Neural cell (in vitro differentiated cells): ENCODE results near the gene AKR1E2. TPM values are rescaled to one million over a fixed set of nuclear protein-coding genes. Genes with fewer than 3 reads are reported as not detected.

Source experiments
- H2AFZ ChIP-seq: fragments of 200-600, 300-800 bp; sonication (generic), shearing (Covaris generic); 2 replicates; pipeline ENCODE4 v1.6.0; 2014; ENCODE audit warnings: low read depth, mild to moderate bottlenecking, antibody characterized with exemption, low read length, moderate library complexity
- H3F3A ChIP-seq: fragments of 200-600 bp; shearing (Covaris generic); 2 replicates; pipeline ENCODE4 v1.6.1; 2016; ENCODE audit warnings: mild to moderate bottlenecking, moderate library complexity, mixed read lengths, antibody characterized with exemption, low read length; ENCODE audit not compliant: insufficient read depth, poor library complexity, severe bottlenecking
- H3K27ac ChIP-seq: fragments of 200-600, 300-800 bp; sonication (generic), shearing (Covaris generic); 2 replicates; pipeline ENCODE4 v1.5.1; 2014; ENCODE audit warnings: mild to moderate bottlenecking, low read length, moderate library complexity
- H3K27me3 ChIP-seq: fragments of 300-800, 200-600 bp; sonication (generic), shearing (Covaris generic); 2 replicates; pipeline ENCODE4 v1.6.0; 2014; ENCODE audit warnings: mild to moderate bottlenecking, low read depth, low read length, moderate library complexity; ENCODE audit not compliant: insufficient read depth
- H3K36me3 ChIP-seq: fragments of 300-800, 200-600 bp; sonication (generic), shearing (Covaris generic); 2 replicates; pipeline ENCODE4 v1.5.1; 2014; ENCODE audit warnings: mild to moderate bottlenecking, antibody characterized with exemption, low read length, moderate library complexity; ENCODE audit not compliant: insufficient read depth
- H3K4me2 ChIP-seq: fragments of 300-800, 200-600 bp; sonication (generic), shearing (Covaris generic); 2 replicates; pipeline ENCODE4 v1.6.0; 2014; ENCODE audit warnings: mild to moderate bottlenecking, low read length
- H3K4me3 ChIP-seq: fragments of 300-800, 200-600 bp; sonication (generic), shearing (Covaris generic); 2 replicates; pipeline ENCODE4 v1.5.1; 2014; ENCODE audit warnings: mild to moderate bottlenecking, low read length, moderate library complexity
- H3K79me2 ChIP-seq: fragments of 200-600 bp; shearing (Covaris generic); replicated peaks from 2 replicates; pipeline ENCODE4 v1.6.0; 2014; ENCODE audit warnings: mild to moderate bottlenecking, low read length, moderate library complexity; ENCODE audit not compliant: insufficient read depth
- H3K9ac ChIP-seq: fragments of 300-800, 200-600 bp; sonication (generic), shearing (Covaris generic); 2 replicates; pipeline ENCODE4 v1.6.1; 2016; ENCODE audit warnings: mild to moderate bottlenecking, low read length, mixed read lengths
- H3K9me2 ChIP-seq: fragments of 200-600 bp; shearing (Covaris generic); 2 replicates; pipeline ENCODE4 v1.6.1; 2016; ENCODE audit warnings: mild to moderate bottlenecking, low read length, mixed read lengths; ENCODE audit not compliant: insufficient read depth
- H3K9me3 ChIP-seq: fragments of 200-600, 300-800 bp; sonication (generic), shearing (Covaris generic); 2 replicates; pipeline ENCODE4 v1.6.1; 2016; ENCODE audit warnings: mild to moderate bottlenecking, mixed run types, low read length, moderate library complexity, mixed read lengths
- H4K20me1 ChIP-seq: fragments of 200-600 bp; shearing (Covaris generic); 2 replicates; pipeline ENCODE4 v1.6.1; 2016; ENCODE audit warnings: mild to moderate bottlenecking, mixed run types; ENCODE audit not compliant: insufficient read depth
- CTCF ChIP-seq: fragments of 450-650 bp; IDR thresholded peaks from 2 replicates; pipeline ENCODE4 v1.5.1; 2014; ENCODE audit warnings: antibody characterized with exemption, mild to moderate bottlenecking, moderate library complexity; ENCODE audit not compliant: poor library complexity, severe bottlenecking
- EZH2 ChIP-seq: fragments of 200-600, 300-800 bp; shearing (Covaris generic), sonication (generic); IDR thresholded peaks from 2 replicates; pipeline ENCODE4 v1.6.1; 2014; ENCODE audit warnings: antibody characterized with exemption, low read length, borderline replicate concordance, mild to moderate bottlenecking; ENCODE audit not compliant: insufficient read depth, poor library complexity, severe bottlenecking
- MXI1 ChIP-seq: fragments of 450-650 bp; conservative IDR thresholded peaks from 2 replicates; pipeline ENCODE4 v1.6.1; 2014; ENCODE audit warnings: antibody characterized with exemption, mild to moderate bottlenecking; ENCODE audit not compliant: poor library complexity, severe bottlenecking
- POLR2AphosphoS5 ChIP-seq: IDR thresholded peaks from 2 replicates; pipeline ENCODE4 v1.6.1; 2012
- SMC3 ChIP-seq: fragments of 450-650 bp; conservative IDR thresholded peaks from 2 replicates; pipeline ENCODE4 v1.6.1; 2014; ENCODE audit warnings: antibody characterized with exemption, mild to moderate bottlenecking, moderate library complexity; ENCODE audit not compliant: poor library complexity
- TAF1 ChIP-seq: IDR thresholded peaks from 2 replicates; pipeline ENCODE4 v1.6.1; 2012; ENCODE audit warnings: low read depth
- polyA plus RNA-seq: library from polyadenylated mRNA; depleted of rRNA; stranded (reverse); fragments of >200 nt; gene quantifications from 2 replicates; pipeline ENCODE4 v1.2.3, GENCODE V29; 2014
- TF ChIP-seq, protein P1 (sequence below): IDR thresholded peaks from 2 replicates; pipeline ENCODE4 v1.6.1; 2012; ENCODE audit warnings: borderline replicate concordance

AKR1E2 gene
- polyA plus RNA-seq, 1 donor from 2014 or later, result not detected

- H3K27ac ChIP-seq, result no peak overlapping the region
- no peak overlapping the region for H2AFZ ChIP-seq
Observed at GRCh38 chr10:4883079-4883739, 57.2 kb downstream of the AKR1E2 start.

GRCh38 chr10:4885162-4885561 is 59.2 kb downstream of the AKR1E2 start:
- no peaks in the 10 kb centered on the region for H3K9me3 ChIP-seq
- H3K4me2 ChIP-seq, result no peak overlapping the region
- H3K9ac ChIP-seq, result no peak overlapping the region
- H3K36me3 ChIP-seq, result no peaks in the 10 kb centered on the region
- no peak overlapping the region for H3K4me3 ChIP-seq
- H3K79me2 ChIP-seq, result no peaks in the 10 kb centered on the region
- no peaks in the 10 kb centered on the region for H3K27me3 ChIP-seq
- no peak overlapping the region for H3K27ac ChIP-seq
- no peaks in the 10 kb centered on the region for H4K20me1 ChIP-seq
- H3K9me2 ChIP-seq, result no peaks in the 10 kb centered on the region
- TF ChIP-seq, protein P1, sequence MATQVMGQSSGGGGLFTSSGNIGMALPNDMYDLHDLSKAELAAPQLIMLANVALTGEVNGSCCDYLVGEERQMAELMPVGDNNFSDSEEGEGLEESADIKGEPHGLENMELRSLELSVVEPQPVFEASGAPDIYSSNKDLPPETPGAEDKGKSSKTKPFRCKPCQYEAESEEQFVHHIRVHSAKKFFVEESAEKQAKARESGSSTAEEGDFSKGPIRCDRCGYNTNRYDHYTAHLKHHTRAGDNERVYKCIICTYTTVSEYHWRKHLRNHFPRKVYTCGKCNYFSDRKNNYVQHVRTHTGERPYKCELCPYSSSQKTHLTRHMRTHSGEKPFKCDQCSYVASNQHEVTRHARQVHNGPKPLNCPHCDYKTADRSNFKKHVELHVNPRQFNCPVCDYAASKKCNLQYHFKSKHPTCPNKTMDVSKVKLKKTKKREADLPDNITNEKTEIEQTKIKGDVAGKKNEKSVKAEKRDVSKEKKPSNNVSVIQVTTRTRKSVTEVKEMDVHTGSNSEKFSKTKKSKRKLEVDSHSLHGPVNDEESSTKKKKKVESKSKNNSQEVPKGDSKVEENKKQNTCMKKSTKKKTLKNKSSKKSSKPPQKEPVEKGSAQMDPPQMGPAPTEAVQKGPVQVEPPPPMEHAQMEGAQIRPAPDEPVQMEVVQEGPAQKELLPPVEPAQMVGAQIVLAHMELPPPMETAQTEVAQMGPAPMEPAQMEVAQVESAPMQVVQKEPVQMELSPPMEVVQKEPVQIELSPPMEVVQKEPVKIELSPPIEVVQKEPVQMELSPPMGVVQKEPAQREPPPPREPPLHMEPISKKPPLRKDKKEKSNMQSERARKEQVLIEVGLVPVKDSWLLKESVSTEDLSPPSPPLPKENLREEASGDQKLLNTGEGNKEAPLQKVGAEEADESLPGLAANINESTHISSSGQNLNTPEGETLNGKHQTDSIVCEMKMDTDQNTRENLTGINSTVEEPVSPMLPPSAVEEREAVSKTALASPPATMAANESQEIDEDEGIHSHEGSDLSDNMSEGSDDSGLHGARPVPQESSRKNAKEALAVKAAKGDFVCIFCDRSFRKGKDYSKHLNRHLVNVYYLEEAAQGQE, result no peak
- TF ChIP-seq CTCF (no peak), MXI1 (no peak), TAF1 (no peak)
- no peaks in the 10 kb centered on the region for H3F3A ChIP-seq
- no peak overlapping the region for H2AFZ ChIP-seq

More at GRCh38 chr10:4883079-4883739, 57.2 kb downstream of the AKR1E2 start:
- Histone ChIP-seq H3F3A (no peaks in the 10 kb centered on the region), H3K27me3 (no peaks in the 10 kb centered on the region), H3K4me3 (no peak overlapping the region), H3K9me2 (no peaks in the 10 kb centered on the region), H3K79me2 (no peaks in the 10 kb centered on the region), H3K36me3 (no peaks in the 10 kb centered on the region), H4K20me1 (no peaks in the 10 kb centered on the region), H3K4me2 (no peak overlapping the region), H3K9me3 (no peaks in the 10 kb centered on the region), H3K9ac (no peak overlapping the region)
- TF ChIP-seq, protein P1, result no peak
- TF ChIP-seq TAF1 (no peak), SMC3 (no peak), POLR2AphosphoS5 (no peak), EZH2 (no peak)
